Stimulated activated CD4-positive, alpha-beta T cell treated with anti-CD3 and anti-CD28 coated beads, Interleukin-12 subunit alpha, Interleukin-12 subunit beta, amount 100 ng/mL, for 4 hours (primary cell): Measurements from ENCODE around the gene KRTAP4-4.
"Not testable (repeated sequence)": the region's sequence is repeated elsewhere in the genome, so short reads cannot be mapped to it uniquely, and the experiment has no call there.

Source experiments
- DNase-seq: peaks from one replicate; pipeline ENCODE4 v3.0.0-alpha.2; 2020

KRTAP4-4 gene

DNA sequence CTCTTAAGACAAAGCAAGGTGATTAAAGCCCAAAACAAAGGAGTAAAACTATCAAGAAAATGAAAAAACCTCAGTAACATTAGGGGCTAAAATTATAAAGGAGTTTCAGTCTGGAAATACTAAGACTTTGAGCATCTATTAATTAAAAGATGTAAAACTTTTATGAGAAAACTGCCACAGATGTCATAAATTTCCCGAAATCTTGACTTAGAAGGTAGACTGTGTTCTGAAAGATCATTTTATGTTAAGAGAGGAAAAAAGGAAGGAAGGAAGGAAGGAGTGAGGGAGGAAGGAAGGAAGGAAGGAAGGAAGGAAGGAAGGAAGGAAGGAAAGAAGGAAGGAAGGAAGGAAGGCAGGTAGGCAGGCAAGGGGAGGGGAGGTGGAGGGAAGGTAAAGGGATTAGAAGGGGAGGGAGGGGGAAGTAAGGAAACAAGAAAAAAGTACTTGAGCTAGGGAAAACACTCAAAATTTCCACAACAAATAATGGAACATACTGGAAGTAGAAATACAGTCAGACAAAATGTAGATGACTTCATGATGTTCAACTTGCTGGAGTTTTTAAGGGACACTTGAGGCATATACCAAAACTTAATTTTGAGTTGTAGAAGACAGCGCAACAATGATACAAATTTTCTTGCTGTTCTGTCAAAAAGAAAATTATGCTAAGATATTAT, 12.9 kb downstream of the KRTAP4-4 start:
- no peak for DNase-seq

DNA sequence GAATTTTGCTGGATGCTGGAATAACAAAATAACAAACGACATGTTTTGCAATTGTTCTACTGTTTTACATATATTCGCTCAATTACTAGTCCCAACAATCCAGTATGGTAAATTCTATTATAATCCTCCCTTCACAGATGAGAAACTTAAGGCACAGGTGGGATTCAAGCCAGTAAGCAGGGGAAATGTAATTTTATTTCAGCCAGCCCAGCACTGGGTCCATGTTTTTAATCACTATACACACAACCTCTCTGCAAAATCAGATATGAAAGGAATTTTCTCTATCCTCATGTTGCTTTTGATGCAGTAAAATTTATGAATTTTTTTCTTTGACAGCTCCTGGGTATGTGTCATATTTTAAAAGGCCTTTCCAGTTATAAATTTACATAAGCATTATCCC, 15.3 kb downstream of the KRTAP4-4 start:
- DNase-seq: no peak

DNA sequence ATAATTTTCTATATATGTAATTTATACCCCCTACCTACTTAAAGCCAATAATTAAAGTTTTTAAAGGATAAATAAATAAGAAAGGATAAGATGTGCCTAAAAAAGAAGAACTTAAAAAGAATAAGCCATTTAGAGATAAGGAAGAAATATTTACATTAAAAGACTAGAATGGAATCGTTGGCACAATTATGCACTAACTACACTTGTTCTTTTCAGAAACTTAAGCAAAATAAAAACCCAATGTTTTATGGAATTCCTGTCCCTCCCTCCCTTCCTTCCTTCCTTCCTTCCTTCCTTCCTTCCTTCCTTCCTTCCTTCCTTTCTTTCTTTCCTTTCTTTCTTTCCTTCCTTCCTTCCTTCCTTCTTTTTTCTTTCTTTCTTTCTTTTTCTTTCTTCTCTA, 15.7 kb downstream of the KRTAP4-4 start:
- no peak for DNase-seq

DNA sequence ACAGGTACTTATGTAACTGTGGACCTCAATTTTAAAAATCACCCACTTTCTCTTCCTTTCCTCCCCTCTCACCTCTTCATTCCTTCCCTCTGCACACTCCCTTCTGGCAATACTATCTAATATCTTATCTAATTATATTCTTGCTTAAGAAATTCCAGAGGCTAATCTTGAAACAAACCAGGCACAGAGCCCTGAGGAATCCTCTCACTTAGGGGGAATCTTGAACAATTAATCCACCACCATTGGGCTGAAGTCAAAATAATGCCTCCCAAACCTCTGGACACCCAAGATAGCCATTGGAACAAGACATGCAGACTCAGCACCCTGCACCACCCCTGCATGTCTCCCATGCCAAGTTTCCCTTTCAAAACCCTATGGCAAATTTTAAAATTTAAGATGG, 19.2 kb downstream of the KRTAP4-4 start:
- DNase-seq: no peak

DNA sequence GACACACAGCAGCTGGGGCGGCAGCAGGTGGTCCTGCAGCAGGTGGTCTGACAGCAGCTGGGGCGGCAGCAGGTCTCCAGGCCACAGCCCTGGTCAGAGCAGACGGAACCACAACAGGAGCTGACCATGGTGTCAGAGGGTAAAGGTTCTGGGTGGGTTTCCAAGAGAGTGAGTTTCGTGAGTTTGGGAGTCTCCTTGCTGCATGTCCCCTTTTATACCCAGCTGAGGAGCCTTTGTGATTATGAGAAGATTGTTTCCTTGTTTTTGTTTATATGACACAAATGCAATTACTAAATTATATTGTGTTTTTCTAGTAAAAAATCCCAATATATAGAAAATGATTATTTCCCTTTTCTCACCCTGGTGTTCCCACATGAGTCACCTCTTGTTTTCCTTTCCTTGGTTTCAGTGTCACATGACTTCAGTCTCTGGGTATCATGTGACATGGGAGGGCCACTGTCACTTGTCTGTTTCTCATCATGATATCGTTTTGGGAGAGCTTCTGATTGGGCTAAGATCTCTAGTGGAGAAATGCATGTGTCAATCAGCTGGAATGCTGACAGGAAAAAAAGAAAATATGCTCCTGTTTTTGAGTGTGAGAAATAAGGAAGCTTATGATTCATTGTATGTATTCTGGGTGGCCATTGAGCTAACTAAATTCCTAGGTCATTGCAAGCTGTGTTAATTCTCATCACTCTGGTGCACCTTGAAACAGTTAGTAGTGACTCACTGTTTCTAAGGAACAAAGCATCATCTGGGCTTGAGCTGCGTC, 20.0 kb downstream of the KRTAP4-4 start, which contains the start of gene KRTAP4-6:
Gene KRTAP4-6 (minus strand): TSS at position 185 of the 772 bp plus-strand sequence. CDS start 57 bp downstream, at position 128.
- DNase-seq: no peak

DNA sequence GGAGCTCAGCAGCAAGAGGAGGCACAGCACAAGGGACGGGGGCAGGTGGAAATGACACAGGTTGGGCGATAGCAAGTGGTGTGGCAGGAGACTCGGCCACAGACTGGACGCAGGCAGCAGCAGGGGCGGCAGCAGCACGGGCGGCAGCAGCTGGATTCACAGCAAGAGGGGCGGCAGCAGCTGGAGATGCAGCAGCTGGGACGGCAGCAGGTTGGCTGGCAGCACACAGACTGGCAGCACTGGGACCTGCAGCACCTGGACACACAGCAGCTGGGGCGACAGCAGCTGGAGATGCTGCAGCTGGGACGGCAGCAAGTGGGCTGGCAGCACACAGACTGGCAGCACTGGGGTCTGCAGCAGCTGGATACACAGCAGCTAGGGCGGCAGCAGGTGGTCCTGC, 20.7 kb downstream of the KRTAP4-4 start:
- DNase-seq: not testable (repeated sequence)

DNA sequence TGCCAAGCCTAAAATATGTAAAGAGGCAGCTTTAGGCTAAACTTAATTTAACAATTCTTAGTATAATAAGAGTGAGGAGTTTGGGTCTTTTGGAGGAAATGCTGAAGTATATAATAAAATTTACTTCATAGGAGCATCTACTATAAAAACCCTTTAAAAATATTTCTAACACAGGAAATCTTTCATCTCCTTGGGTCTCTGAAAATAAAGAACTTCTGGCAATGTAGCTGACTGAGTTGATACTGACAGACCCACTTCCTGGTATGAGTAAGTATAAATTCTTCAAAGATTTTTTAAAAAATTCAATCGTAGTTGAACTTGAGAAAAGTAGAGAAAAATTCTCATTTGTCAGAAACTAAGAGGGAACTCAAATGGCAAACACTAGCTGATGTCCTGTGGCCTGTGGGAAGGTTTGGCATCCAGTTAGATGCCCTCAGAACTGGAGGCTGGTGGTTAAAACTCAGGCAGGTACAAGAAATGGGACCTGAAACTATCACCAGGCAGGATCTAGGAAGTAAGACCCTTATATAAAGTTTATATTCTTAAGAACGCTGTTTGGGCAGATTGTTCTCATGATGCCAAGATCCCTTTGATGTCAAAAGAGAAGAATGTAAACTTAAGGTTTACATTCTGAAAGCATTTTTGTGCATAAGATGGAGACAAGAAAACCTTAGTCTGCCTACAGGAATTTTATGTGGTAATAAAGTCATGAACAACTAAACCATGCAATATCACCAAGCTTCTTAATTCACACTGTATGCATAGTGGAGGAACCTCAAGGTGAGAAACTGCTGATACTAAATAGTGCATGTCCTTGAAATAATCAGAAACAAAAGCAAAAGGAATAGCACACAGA, 26.4 kb downstream of the KRTAP4-4 start:
- no peak for DNase-seq

DNA sequence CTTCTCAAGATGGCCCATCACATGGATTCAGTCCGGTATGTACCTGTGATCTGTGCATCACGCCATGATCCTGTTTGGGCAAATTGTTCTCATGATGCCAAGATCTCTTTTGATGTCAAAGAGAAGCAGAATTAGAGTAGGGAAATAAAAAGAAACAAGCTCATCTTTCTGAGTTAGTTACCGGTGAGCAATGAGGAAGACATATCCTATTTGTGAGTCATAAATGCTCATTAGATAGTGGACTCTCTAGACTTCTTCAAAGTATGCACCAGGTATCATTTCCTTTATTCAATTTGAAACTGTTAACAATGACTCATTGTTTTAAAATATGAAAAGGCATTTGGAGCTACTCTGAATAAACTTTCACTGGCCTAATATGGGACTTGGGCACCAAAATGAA, 28.6 kb downstream of the KRTAP4-4 start:
- no peak for DNase-seq

DNA sequence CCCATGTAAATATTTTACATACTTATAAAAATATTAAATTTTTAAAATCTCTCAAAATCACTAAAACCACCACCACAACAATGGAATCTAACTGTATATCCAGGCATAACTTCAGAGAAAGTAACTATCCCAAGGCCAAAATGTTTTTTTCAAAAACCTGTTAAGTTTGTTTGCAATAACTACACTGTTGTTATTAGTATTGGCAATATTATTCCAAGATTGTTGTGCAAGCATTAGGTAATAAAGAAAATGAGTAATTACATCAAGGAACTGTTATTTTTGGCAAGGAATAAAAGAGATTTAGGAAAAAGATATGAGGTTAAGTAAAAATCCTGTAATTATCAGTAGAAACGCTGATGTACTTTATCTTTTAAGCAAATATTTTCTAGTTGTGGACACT, 33.2 kb downstream of the KRTAP4-4 start:
- no peak for DNase-seq

DNA sequence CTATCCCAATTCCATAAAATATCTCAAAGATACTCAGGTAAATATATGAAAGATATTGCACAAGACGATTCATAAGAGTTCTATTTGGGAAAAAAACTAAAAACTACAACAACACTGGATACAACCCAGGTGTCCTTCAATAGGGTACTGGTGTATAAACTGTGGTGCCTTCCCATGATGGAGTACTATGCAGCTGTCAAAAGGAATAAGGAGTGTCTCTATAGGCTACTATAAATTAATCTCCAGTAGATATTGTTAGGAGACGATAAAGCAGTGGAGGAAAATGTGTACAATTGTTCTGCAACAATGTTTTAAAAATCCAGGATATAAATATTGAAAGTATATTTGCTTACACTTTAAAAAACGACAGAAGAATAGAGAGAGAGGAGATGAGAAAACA, 34.1 kb downstream of the KRTAP4-4 start:
- no peak for DNase-seq

DNA sequence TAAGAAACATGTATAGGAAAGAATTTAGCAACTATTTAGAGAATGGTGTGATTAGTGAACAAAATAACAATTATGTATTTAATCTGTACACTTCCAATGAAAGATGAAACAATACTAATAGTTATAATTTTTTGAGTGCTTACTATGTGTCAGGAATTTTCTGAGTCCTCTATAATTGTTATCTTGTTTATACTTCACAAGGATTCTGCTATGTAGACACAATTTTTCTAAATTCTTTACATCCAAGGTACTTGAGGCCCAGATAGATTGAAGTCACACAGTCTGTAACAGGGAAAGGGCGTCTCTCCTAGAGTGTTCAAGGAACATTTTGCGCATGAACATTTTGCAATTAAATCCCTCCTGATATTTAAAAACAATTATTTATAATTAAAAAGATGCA, 35.5 kb downstream of the KRTAP4-4 start:
- DNase-seq: no peak

DNA sequence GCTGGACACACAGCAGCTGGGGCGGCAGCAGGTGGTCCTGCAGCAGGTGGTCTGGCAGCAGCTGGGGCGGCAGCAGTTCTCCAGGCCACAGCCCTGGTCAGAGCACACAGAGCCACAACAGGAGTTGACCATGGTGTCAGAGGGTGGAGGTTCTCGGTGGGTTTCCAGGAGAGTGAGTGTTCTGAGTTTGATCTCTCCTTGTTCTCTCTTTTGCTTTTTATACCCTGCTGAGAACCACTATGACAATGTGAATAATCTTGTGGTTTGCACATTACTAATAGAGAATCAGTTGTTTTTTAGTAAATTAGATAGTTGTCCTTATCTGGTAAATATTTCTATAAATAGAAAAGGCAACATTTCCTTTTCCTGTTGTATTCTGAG, 36.6 kb downstream of the KRTAP4-4 start, which contains the start of gene KRTAP4-12:
Gene KRTAP4-12 (minus strand): TSS at position 192 of the 381 bp plus-strand sequence. CDS start 60 bp downstream, at position 132.
- DNase-seq: not testable (repeated sequence)

DNA sequence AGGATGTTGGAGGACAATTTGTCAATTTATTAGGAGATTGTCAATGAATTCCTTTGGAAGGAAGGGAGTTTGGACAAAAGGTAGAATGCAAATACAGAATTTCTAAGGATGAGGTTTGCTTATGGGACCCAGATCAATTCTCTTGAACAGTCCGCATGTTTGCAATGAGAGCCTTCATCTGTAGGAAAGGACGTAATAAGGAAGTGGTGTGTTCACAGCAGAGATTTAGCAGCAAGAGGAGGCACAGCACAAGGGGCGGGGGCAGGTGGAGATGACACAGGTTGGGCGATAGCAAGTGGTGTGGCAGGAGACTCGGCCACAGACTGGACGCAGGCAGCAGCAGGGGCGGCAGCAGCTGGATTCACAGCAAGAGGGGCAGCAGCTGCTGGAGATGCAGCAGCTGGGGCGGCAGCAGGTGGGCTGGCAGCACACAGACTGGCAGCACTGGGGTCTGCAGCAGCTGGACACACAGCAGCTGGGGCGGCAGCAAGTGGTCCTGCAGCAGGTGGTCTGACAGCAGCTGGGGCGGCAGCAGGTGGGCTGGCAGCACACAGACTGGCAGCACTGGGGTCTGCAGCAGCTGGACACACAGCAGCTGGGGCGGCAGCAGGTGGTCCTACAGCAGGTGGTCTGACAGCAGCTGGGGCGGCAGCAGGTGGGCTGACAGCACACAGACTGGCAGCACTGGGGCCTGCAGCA, 37.1 kb downstream of the KRTAP4-4 start:
- DNase-seq: not testable (repeated sequence)

DNA sequence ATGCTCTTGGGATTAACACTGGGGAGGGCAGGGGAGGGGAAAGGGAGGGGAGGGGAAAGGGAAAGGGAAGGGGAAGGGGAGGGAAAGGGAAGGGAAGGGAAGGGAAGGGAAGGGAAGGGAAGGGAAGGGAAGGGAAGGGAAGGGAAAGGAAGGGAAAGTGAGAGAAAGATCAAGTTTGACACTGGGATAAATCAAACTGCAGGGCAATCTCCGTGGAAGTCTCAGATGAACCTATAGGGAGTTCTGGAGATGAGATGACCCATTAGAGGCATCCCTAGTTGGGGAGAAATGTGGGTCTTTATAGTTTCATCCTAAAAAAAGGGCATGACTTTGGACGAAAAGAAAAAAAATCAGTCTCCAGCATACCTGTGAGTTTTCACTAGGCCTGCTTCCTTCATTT, 38.8 kb downstream of the KRTAP4-4 start:
- DNase-seq: no peak

DNA sequence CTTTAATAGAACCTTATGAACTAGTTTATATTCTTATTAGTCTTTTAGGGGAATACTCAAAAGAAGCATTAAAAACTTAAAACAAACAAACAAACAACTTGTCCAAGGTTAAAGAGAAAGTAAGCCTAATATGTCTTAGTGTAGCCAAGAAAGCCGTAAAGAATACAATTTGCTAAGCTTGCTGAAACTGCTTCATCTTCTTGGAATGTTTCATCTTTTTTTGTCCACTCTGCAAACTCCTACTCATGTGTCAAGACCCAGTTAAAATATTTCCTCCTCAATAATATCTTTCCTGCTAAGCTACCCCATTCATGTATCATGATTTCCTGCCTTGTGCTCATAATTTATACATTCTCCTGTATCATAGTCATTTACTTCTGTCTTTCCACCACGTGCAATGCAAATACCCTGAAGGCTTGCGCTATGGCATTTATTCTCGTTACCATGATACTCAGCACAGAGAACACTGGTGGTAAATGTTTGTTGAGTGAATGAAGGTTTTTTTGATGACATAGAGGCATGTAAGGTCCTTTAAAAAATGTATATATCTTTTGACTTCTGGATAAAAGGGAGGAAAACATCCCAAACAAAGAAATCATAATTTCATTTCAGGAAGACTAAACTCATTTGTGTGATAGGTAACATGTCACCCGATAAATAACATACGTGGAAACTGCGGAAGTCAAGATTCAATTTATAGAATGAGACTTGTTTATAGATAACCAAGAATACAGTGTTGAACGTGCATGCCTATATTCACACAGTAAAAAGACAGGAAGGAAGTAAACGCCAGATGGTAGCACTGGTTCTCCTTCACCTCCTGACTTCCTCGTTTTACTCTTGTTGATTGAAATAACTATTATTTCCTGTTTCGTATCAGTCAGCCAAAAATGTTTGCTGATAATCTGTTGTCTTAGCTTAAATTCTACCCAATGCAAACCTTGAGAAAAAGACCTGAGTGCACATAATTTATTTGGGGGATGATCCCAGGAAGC, 40.6 kb downstream of the KRTAP4-4 start:
- not testable (repeated sequence) for DNase-seq

DNA sequence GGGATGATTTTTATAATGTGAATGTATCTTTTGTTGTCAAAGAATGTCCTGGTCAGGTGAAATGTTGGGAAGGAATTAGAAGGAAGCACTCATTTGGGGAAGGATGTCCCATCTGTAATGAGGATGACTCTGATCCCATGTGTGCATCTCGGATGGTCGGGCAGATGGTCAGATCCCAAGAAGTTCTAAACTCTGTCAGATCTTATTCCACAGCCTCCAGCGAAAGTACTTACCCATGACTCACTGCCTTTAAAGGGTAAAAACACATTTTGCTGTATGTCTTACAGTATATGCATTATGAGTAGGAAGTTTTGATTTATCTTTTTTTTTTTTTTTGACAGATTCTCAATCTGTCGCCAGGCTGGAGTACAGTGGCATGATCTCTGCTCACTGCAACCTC, 41.8 kb downstream of the KRTAP4-4 start:
- no peak for DNase-seq

DNA sequence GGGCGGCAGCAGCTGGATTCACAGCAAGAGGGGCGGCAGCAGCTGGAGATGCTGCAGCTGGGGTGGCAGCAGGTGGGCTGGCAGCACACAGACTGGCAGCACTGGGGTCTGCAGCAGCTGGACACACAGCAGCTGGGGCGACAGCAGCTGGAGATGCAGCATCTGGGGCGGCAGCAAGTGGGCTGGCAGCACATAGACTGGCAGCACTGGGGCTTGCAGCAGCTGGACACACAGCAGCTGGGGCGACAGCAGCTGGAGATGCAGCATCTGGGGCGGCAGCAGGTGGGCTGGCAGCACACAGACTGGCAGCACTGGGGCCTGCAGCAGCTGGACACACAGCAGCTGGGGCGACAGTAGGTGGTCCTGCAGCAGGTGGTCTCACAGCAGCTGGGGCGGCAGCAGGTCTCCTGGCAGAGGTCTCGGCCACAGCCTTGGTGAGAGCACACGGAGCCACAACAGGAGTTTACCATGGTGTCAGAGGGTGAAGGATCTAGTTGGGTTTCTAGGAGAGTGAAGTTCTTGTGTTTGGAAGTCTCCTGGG, 42.6 kb downstream of the KRTAP4-4 start, which contains the start of gene KRTAP4-11:
Gene KRTAP4-11 (minus strand): TSS at position 528 of the 541 bp plus-strand sequence. CDS start 58 bp downstream, at position 470.
- DNase-seq: not testable (repeated sequence)

DNA sequence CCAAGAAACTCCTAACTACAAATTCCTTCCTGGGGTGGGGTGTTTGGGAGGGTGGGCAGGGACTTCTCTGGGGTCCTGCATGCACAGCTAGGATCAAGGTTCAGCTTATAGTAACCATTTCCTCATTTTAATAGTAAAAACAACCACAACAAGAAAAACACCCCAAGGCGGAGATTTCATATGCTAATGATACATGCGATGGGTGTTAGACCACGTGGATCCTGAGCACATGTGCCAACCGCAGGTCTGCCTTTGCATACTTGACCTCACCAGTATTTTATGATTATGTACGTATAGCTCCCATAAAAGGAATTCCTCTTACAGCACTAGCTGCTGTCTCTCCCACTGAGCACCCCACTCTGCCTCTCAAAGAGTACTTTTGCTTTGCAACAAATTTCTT, 44.3 kb downstream of the KRTAP4-4 start:
- DNase-seq: no peak

DNA sequence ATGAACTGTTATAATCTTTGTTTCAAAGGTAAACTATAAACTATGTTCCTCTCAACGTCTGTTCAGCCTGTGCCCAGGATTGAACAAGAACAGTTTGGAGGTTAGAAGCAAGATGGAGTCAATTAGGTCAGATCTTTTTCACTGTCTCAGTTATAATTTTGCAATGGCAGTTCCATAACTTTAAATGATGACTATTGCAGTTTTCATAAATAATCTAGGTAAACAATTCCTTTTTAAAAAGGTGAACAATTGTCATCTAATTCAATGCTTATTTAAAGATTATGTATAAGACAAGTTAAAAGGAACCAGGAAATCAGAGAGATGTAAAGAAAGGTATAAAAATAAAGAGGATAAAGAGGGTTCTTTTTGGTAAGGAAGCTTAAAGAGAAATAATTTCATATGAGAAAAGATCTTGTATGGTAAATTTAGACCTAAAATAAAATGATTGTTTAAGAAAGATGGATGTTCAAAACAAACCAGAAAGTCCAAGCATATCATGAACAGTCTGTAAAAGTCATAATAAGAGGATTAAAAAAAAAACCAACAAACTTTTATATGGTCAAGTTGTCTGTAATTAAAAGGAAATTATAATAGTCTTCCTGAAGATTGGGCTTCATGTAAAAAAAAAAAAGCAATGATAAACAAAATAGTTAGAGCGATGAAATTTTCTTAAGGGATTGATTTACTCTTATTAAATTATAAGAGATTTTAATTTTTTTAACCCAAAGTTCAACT, 49.2 kb downstream of the KRTAP4-4 start:
- no peak for DNase-seq
